ENCODE data around the gene CMC4.

- no peak for TF ChIP-seq POLR2A (IDR thresholded peaks at IDR 0.05; ENCODE audit: low read length)
- TF ChIP-seq GATA1 (IDR thresholded peaks at IDR 0.05; ENCODE audit: low read depth, low read length) = no peak
These were observed 39.3 kb downstream of the CMC4 start for GRCh38 chrX:155031657-155032056.

Data from erythroblast (primary cell).